Urinary bladder (tissue), 4 donors: ENCODE measurements around the gene NAA60. TPM values are rescaled to one million over a fixed set of nuclear protein-coding genes. Genes with fewer than 3 reads are reported as not detected.

Source experiments
- DNase-seq: peaks from one replicate; pipeline ENCODE4 v3.0.0-alpha.2; 2015; ENCODE audit errors: extremely low spot score
- H3K27ac ChIP-seq: one replicate; pipeline ENCODE4 v1.5.1; 2013; ENCODE audit warnings: low read depth, mild to moderate bottlenecking, moderate library complexity
- H3K36me3 ChIP-seq: one replicate; pipeline ENCODE4 v1.6.1; 2013; ENCODE audit warnings: mild to moderate bottlenecking, moderate library complexity; ENCODE audit not compliant: insufficient read depth
- H3K4me1 ChIP-seq: one replicate; pipeline ENCODE4 v1.6.1; 2013; ENCODE audit warnings: mild to moderate bottlenecking, moderate library complexity; ENCODE audit not compliant: insufficient read depth
- H3K4me3 ChIP-seq: one replicate; pipeline ENCODE4 v1.5.1; 2013; ENCODE audit warnings: low read depth, low read length
- WGBS: extraction: QIAGEN DNeasy Blood & Tissue Kit; methylation state at CpG from one replicate; pipeline ENCODE4 v1.1.7; 2013; 5-methylcytosine and 5-hydroxymethylcytosine counted together
- polyA plus RNA-seq: library from polyadenylated mRNA; stranded (reverse); fragments of 200-250 nt; gene quantifications from one replicate; pipeline ENCODE4 v1.2.3, GENCODE V29; 2013
- total RNA-seq: library from RNA; depleted of rRNA; stranded (reverse); fragments of >200 nt; gene quantifications from one replicate; pipeline ENCODE4 v1.2.3, GENCODE V29; 2014
- donor health status: healthy with polysubstance abuse.
- donor health status: healthy.

Gene NAA60
- total and polyA plus RNA-seq, 2 donors, result 15.8 to 47.1 TPM

- DNase-seq, result peak; percentile 51
- under 1% methylated on average over 83 of the region's 83 CpGs for WGBS
- H3K4me1 ChIP-seq, result no peaks in the 10 kb centered on the region
- peak overlapping the region; percentile 98 for H3K4me3 ChIP-seq
- H3K27ac ChIP-seq, result peak overlapping the region; percentile 96
- no peaks in the 10 kb centered on the region for H3K36me3 ChIP-seq
Observed at GRCh38 chr16:3457434-3458252, 14.2 kb downstream of the NAA60 start.

- WGBS, result under 1% methylated on average over 47 of the region's 47 CpGs
- Histone ChIP-seq H3K4me3 (peak overlapping the region; percentile 98), H3K36me3 (no peaks in the 10 kb centered on the region), H3K4me1 (no peaks in the 10 kb centered on the region), H3K27ac (peak overlapping the region; percentile 88)
- DNase-seq, result no peak
Observed at GRCh38 chr16:3458278-3458851, 14.9 kb downstream of the NAA60 start.

GRCh38 chr16:3458852-3459361 is 15.4 kb downstream of the NAA60 start:
- H3K36me3 ChIP-seq, result no peaks in the 10 kb centered on the region
- H3K27ac ChIP-seq, result peak overlapping the region; percentile 88
- H3K4me3 ChIP-seq, result peak overlapping the region; percentile 98
- 6% methylated on average over 10 of the region's 10 CpGs for WGBS
- no peaks in the 10 kb centered on the region for H3K4me1 ChIP-seq
- DNase-seq, result no peak

DNA sequence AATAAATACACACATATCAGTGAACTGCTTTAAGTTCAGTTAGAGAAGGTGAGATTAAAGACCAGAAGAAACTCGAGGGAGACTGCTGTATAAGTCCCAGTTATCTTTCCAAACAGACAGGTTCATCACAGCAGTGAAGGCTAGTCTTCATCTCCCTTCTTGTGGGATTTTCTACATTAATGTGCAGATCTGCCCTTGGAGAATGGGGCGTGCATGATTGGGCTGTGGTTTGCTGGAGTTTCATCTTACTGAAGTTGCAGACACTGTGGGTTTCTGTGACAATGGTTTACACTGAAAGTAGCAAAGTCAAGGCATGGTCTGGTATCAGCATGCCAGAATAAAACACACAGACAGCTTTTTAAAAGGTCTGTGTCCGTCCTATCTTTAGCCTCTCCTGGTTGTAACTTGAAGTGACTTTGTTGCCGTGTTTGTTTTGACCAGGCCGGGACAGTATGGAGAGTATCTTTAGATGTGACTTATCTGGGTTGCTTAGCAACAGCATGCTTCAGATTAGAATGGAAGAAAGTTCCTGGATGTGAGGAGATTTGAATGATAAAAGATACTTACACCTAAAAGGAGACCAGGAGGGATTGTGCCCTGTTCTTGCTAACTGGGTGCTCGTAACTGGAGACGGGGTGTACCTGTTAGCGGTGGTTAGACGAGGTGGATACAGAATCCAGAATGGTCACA is 16.1 kb downstream of the NAA60 start:
- no peak for DNase-seq
- WGBS, result 48% methylated on average over 9 of the region's 9 CpGs

DNA sequence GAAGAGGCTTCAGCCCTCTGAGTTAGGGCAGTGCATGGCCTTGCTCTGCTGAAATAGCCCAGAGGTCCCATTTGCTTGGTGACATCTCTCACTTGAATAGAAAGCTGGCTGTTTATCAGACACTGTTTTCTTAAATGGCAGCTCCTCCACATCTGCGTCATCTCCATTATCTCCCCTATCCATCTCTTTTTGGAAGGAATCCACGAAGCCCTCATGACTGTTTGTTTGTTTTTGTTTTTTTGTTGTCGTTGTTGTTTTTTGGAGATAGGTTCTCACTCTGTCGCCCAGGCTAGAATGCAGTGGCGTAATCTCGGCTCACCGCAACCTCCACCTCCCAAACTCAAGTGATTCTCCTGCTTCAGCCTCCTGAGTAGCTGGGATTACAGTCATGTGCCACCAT is 16.6 kb downstream of the NAA60 start:
- H3K4me1 ChIP-seq, result no peaks in the 10 kb centered on the region
- 82% methylated on average over 7 of the region's 7 CpGs for WGBS
- no peak for DNase-seq
- no peaks in the 10 kb centered on the region for H3K36me3 ChIP-seq
- no peak overlapping the region for H3K27ac ChIP-seq
- no peak overlapping the region for H3K4me3 ChIP-seq

More for the DNA sequence above, 16.1 kb downstream of the NAA60 start:
- Histone ChIP-seq H3K36me3 (no peaks in the 10 kb centered on the region), H3K27ac (no peak overlapping the region), H3K4me3 (no peak overlapping the region), H3K4me1 (no peaks in the 10 kb centered on the region)

DNA sequence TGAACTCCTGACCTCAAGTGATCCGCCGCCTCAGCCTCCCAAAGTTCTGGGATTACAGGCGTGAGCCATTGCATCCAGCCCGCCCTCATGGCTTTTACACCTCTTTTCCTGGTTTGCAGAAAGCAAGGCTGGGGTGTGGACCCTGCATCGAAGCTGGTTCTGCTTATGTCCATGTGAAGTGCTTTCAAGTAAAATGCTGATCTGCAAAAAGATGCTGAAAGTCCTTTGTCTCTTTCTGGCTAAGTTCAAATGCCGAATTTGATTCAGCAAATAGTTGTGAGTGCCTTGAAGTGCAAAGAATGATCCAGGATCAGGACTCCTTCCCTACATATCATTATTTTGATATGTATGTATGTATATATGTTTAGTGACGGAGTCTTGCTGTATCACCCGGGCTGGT is 17.1 kb downstream of the NAA60 start:
- H3K4me3 ChIP-seq, result no peak overlapping the region
- no peak overlapping the region for H3K27ac ChIP-seq
- no peaks in the 10 kb centered on the region for H3K4me1 ChIP-seq
- no peaks in the 10 kb centered on the region for H3K36me3 ChIP-seq
- WGBS, result 81% methylated on average over 8 of the region's 8 CpGs
- DNase-seq, result no peak

DNA sequence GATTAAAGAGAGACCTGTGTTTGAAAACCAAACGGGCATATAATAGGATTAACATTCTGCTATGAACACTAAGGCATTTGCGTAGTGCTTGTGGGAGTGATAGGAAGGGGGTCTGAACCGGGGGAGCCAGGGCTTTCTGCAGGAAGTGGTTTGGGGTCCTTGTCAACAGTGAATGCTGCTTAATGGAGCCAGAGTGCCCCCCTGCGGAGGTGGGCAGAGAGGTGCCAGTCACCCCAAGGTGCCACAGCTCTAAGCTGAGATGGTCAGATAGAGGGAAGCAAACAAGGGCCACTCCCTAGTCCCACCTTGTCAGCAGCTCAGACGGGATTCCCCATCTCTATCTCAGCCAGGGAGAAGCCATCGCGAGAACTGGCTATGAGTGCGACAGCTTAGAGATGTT is 17.7 kb downstream of the NAA60 start:
- Histone ChIP-seq H3K36me3 (no peaks in the 10 kb centered on the region), H3K27ac (no peak overlapping the region), H3K4me3 (no peak overlapping the region), H3K4me1 (no peaks in the 10 kb centered on the region)
- 68% methylated on average over 8 of the region's 8 CpGs for WGBS
- DNase-seq, result no peak

DNA sequence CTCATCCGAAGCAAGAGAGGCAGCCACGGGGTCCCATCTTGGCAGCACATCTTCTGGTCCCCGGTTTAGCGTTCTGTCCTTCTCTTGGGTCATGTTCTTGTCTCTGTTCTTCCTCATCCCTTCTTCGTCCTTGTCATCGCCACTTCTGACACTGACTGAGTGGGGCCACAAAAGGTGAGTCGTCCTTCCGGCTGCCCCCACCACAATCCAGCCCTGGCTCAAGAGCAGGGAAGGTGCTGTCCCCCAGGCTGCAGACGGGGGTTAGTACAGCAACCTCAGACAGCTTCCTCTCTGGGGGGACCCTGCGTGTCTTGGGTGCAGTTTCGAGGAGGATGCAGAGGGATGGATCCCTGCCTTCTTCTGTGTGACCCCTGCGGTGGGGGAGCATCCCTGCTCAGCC is 21.8 kb downstream of the NAA60 start:
- Histone ChIP-seq H3K36me3 (no peaks in the 10 kb centered on the region), H3K4me1 (no peaks in the 10 kb centered on the region), H3K27ac (no peak overlapping the region), H3K4me3 (no peak overlapping the region)
- DNase-seq, result no peak
- 95% methylated on average over 12 of the region's 12 CpGs for WGBS

GRCh38 chr16:3465911-3466584 is 22.6 kb downstream of the NAA60 start:
- no peak for DNase-seq
- no peaks in the 10 kb centered on the region for H3K36me3 ChIP-seq
- H3K4me1 ChIP-seq, result no peaks in the 10 kb centered on the region
- no peak overlapping the region for H3K4me3 ChIP-seq
- 87% methylated on average over 21 of the region's 21 CpGs for WGBS
- no peak overlapping the region for H3K27ac ChIP-seq

DNA sequence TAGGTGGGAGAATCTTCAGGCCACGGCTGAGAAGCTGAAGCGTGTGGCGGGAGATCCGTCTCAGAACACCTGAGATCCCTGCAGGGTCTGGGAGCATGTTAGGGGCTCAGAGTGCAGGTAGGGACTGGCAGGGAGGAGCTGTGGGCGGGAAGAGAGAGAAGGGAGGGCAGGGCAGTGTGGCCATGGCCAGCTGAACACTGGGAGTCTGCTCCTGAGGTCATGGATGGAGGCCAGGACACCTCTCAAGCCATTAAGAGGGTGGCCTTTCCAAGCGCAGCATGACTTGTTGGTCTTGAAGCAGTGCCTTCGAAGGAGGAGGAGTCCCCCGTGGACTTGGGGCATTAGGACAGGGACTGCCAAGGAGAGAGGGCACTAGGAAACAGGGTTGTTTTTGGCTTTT is 23.7 kb downstream of the NAA60 start:
- Histone ChIP-seq H3K4me3 (no peak overlapping the region), H3K36me3 (no peaks in the 10 kb centered on the region), H3K4me1 (no peaks in the 10 kb centered on the region), H3K27ac (no peak overlapping the region)
- WGBS, result 95% methylated on average over 8 of the region's 8 CpGs
- DNase-seq, result no peak

GRCh38 chr16:3467921-3468320 is 24.4 kb downstream of the NAA60 start:
- H3K4me3 ChIP-seq, result no peak overlapping the region
- H3K4me1 ChIP-seq, result no peaks in the 10 kb centered on the region
- H3K27ac ChIP-seq, result no peak overlapping the region
- H3K36me3 ChIP-seq, result no peaks in the 10 kb centered on the region
- WGBS, result 77% methylated on average over 4 of the region's 4 CpGs
- DNase-seq, result no peak

DNA sequence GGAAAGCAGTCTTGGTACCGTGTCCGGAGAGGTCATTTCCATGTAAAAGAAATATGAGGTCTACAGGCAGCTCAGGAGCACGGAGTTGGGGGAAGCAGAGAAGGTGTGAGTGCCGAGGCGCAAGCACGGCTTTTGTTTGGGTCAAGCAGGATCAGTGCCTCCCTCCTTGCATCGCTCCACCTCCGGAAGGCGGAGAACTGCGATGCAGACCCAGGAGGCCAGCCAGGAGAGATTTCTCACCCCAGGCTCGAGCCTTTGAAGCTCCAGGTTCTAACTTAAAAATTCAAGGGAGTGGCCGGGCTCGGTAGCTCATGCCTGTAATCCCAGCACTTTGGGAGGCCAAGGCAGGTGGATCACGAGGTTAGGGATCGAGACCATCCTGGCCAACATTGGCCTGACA is 25.0 kb downstream of the NAA60 start:
- no peak for DNase-seq
- Histone ChIP-seq H3K4me3 (no peak overlapping the region), H3K36me3 (no peaks in the 10 kb centered on the region), H3K4me1 (no peaks in the 10 kb centered on the region), H3K27ac (no peak overlapping the region)
- WGBS, result 55% methylated on average over 15 of the region's 15 CpGs

DNA sequence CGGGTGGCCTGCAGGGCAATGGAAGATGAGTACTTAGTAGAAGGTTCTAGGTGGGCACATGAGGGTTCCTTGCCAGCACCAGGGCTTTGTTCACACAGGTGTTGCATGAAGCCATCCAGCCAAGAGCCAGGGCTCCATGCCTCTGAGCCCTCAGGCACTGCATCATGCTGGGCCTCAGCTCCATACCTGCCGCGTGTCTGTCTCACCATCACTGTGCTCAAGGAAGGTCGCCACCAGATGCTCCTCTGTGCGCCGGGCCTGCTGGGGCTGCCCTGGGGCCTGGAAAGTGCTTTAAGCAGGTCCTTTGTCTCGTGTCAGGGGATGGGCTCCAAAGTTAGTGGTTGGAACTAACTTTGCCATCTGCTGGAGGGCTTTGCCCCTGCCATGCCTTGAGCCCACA is 26.3 kb downstream of the NAA60 start:
- no peak for DNase-seq
- 91% methylated on average over 7 of the region's 7 CpGs for WGBS
- no peak overlapping the region for H3K27ac ChIP-seq
- H3K36me3 ChIP-seq, result no peaks in the 10 kb centered on the region
- no peaks in the 10 kb centered on the region for H3K4me1 ChIP-seq
- no peak overlapping the region for H3K4me3 ChIP-seq
